Subcutaneous abdominal adipose tissue (tissue), 5 donors: Measurements from ENCODE around the gene INTS6.

Experiments used
- H3K27ac ChIP-seq: one replicate; pipeline ENCODE4 v1.7.0; 2013; ENCODE audit warnings: low read depth, mild to moderate bottlenecking, inconsistent platforms, low read length, moderate library complexity
- H3K27me3 ChIP-seq, 5 donors: one replicate each; pipeline ENCODE4 v1.7.0; 2013; ENCODE audit warnings: low read length in 5 of 5, inconsistent platforms in 1 of 5; ENCODE audit not compliant: control insufficient read depth in 5 of 5, insufficient read depth in 4 of 5
- H3K36me3 ChIP-seq, 5 donors: one replicate each; pipeline ENCODE4 v1.7.0; 2013; ENCODE audit warnings: low read length in 5 of 5; ENCODE audit not compliant: control insufficient read depth in 5 of 5, insufficient read depth in 5 of 5
- H3K4me1 ChIP-seq, 5 donors: one replicate each; pipeline ENCODE4 v1.7.0; 2013; ENCODE audit warnings: low read length in 5 of 5, mild to moderate bottlenecking in 3 of 5, moderate library complexity in 1 of 5; ENCODE audit not compliant: control insufficient read depth in 5 of 5, insufficient read depth in 5 of 5
- H3K4me3 ChIP-seq, 5 donors: one replicate each; pipeline ENCODE4 v1.7.0; 2013; ENCODE audit warnings: low read length in 5 of 5, low read depth in 1 of 5
- H3K9ac ChIP-seq, 5 donors: one replicate each; pipeline ENCODE4 v1.7.0; 2013; ENCODE audit warnings: low read length in 5 of 5, mild to moderate bottlenecking in 4 of 5, moderate library complexity in 3 of 5
- H3K9me3 ChIP-seq, 5 donors: one replicate each; pipeline ENCODE4 v1.7.0; 2013; ENCODE audit warnings: low read length in 5 of 5; ENCODE audit not compliant: control insufficient read depth in 5 of 5
- donor health status: healthy.
- donor health status: healthy.
- donor health status: healthy.
- donor health status: healthy.
- donor health status: healthy.

INTS6 gene

GRCh38 chr13:51440381-51440780, 12.5 kb downstream of the INTS6 start:
- H3K4me3 ChIP-seq = no peak overlapping the region
- no peak overlapping the region for H3K9ac ChIP-seq
- no peaks in the 10 kb centered on the region for H3K9me3 ChIP-seq
- H3K36me3 ChIP-seq = no peaks in the 10 kb centered on the region
- no peak overlapping the region for H3K27ac ChIP-seq
- H3K27me3 ChIP-seq = no peaks in the 10 kb centered on the region
- H3K4me1 ChIP-seq = peaks cover 0 to 9% (median 8%) of the 10 kb centered on the region in 5 donors

GRCh38 chr13:51437550-51438127, 15.2 kb downstream of the INTS6 start:
- Histone ChIP-seq H3K36me3 (peaks cover 0 to 4% (median 0%) of the 10 kb centered on the region in 5 donors), H3K4me1 (peaks cover 0 to 5% (median 3%) of the 10 kb centered on the region in 5 donors), H3K4me3 (no peak overlapping the region), H3K27ac (no peak overlapping the region), H3K9me3 (no peaks in the 10 kb centered on the region), H3K9ac (no peak overlapping the region), H3K27me3 (no peaks in the 10 kb centered on the region)

GRCh38 chr13:51435002-51435578, 17.7 kb downstream of the INTS6 start:
- no peaks in the 10 kb centered on the region for H3K4me1 ChIP-seq
- H3K36me3 ChIP-seq = peaks cover under 1 to 6% (median 2%) of the 10 kb centered on the region in 5 donors
- H3K27ac ChIP-seq = no peak overlapping the region
- H3K9me3 ChIP-seq = no peaks in the 10 kb centered on the region
- H3K27me3 ChIP-seq = no peaks in the 10 kb centered on the region
- no peak overlapping the region for H3K4me3 ChIP-seq
- no peak overlapping the region for H3K9ac ChIP-seq

- Histone ChIP-seq H3K4me1 (no peaks in the 10 kb centered on the region), H3K9me3 (no peaks in the 10 kb centered on the region), H3K27ac (no peak overlapping the region), H3K27me3 (no peaks in the 10 kb centered on the region), H3K9ac (no peak overlapping the region), H3K36me3 (peaks cover 4 to 14% (median 9%) of the 10 kb centered on the region in 5 donors), H3K4me3 (no peak overlapping the region)
Measured at GRCh38 chr13:51432576-51432975, 20.3 kb downstream of the INTS6 start.

- no peak overlapping the region for H3K27ac ChIP-seq
- no peak overlapping the region for H3K4me3 ChIP-seq
- no peak overlapping the region for H3K9ac ChIP-seq
Measured at GRCh38 chr13:51426982-51427381, 25.9 kb downstream of the INTS6 start.

GRCh38 chr13:51425410-51426042, 27.3 kb downstream of the INTS6 start:
- Histone ChIP-seq H3K4me3 (no peak overlapping the region), H3K36me3 (peaks cover 9 to 19% (median 12%) of the 10 kb centered on the region in 5 donors), H3K27ac (peak overlapping the region; percentile 31), H3K9me3 (no peaks in the 10 kb centered on the region), H3K4me1 (peaks cover 0 to 12% (median 10%) of the 10 kb centered on the region in 5 donors), H3K27me3 (no peaks in the 10 kb centered on the region), H3K9ac (no peak overlapping the region)

More at GRCh38 chr13:51426982-51427381, 25.9 kb downstream of the INTS6 start:
- H3K27me3 ChIP-seq = no peaks in the 10 kb centered on the region
- H3K36me3 ChIP-seq = peaks cover 4 to 18% (median 9%) of the 10 kb centered on the region in 5 donors
- H3K9me3 ChIP-seq = no peaks in the 10 kb centered on the region
- peaks cover 0 to 12% (median 10%) of the 10 kb centered on the region in 5 donors for H3K4me1 ChIP-seq

GRCh38 chr13:51423766-51424165, 29.1 kb downstream of the INTS6 start:
- Histone ChIP-seq H3K27me3 (no peaks in the 10 kb centered on the region), H3K27ac (no peak overlapping the region), H3K9me3 (no peaks in the 10 kb centered on the region), H3K4me3 (no peak overlapping the region), H3K9ac (no peak overlapping the region), H3K4me1 (peaks cover 0 to 17% (median 14%) of the 10 kb centered on the region in 5 donors), H3K36me3 (peaks cover 3 to 18% (median 9%) of the 10 kb centered on the region in 5 donors)

- no peak overlapping the region for H3K9ac ChIP-seq
- H3K27ac ChIP-seq = no peak overlapping the region
- H3K27me3 ChIP-seq = no peaks in the 10 kb centered on the region
- peaks cover 3 to 16% (median 9%) of the 10 kb centered on the region in 5 donors for H3K36me3 ChIP-seq
- no peaks in the 10 kb centered on the region for H3K9me3 ChIP-seq
- H3K4me3 ChIP-seq = no peak overlapping the region
- H3K4me1 ChIP-seq = peaks cover 0 to 20% (median 15%) of the 10 kb centered on the region in 5 donors
Measured at GRCh38 chr13:51422484-51422883, 30.4 kb downstream of the INTS6 start.

GRCh38 chr13:51420681-51421490, 31.9 kb downstream of the INTS6 start:
- Histone ChIP-seq H3K27ac (no peak overlapping the region), H3K4me3 (no peak overlapping the region), H3K4me1 (peaks cover 0 to 19% (median 14%) of the 10 kb centered on the region in 5 donors)

More at GRCh38 chr13:51420681-51421490, 31.9 kb downstream of the INTS6 start:
- peaks cover 3 to 23% (median 12%) of the 10 kb centered on the region in 5 donors for H3K36me3 ChIP-seq
- H3K9me3 ChIP-seq = no peaks in the 10 kb centered on the region
- H3K9ac ChIP-seq = no peak overlapping the region
- no peaks in the 10 kb centered on the region for H3K27me3 ChIP-seq
